KBM-7 (cell line): ENCODE data around the gene GOLGA5.
"Not testable (repeated sequence)": the region's sequence is repeated elsewhere in the genome, so short reads cannot be mapped to it uniquely, and the experiment has no call there.

Experiments used
- DNase-seq: peaks from one replicate; pipeline ENCODE4 v3.0.0-alpha.2; 2015
- in situ Hi-C: fragments of 300-500 bp; cut with MboI; formaldehyde crosslinking; loops from 2 replicates; pipeline ENCODE4 v1.14.3; 2020; ENCODE audit warnings: low sequenced_read_pairs, low pct_unique_long_range_greater_than_20kb, mixed read lengths

The GOLGA5 gene

GRCh38 chr14:92793709-92794546 is at the start of gene GOLGA5:
GOLGA5 (plus strand) TSS chr14:92794305; CDS start chr14:92797438, 3,133 bp downstream.
- in situ Hi-C loops: no loop called here
- peak; percentile 99 for DNase-seq

- in situ Hi-C loops: no loop called here
- DNase-seq: no peak
Measured at GRCh38 chr14:92747701-92748258, 46.3 kb upstream of the GOLGA5 start.

- in situ Hi-C loops: no loop called here
Measured at GRCh38 chr14:92748259-92749016, 45.7 kb upstream of the GOLGA5 start, which contains the start of gene LGMN. LGMN (minus strand) TSS chr14:92748627; CDS start chr14:92732786, 15,841 bp downstream.

GRCh38 chr14:92750222-92750728 is 43.8 kb upstream of the GOLGA5 start:
- in situ Hi-C loops: not testable (repeated sequence)
- peak; percentile 70 for DNase-seq

More at GRCh38 chr14:92748259-92749016, 45.7 kb upstream of the GOLGA5 start, which contains the start of gene LGMN:
- DNase-seq: no peak

GRCh38 chr14:92750994-92751400 is 43.1 kb upstream of the GOLGA5 start:
- DNase-seq: no peak
- in situ Hi-C loops: no loop called here

GRCh38 chr14:92751819-92752218 is 42.3 kb upstream of the GOLGA5 start:
- in situ Hi-C loops: no loop called here
- no peak for DNase-seq

- in situ Hi-C loops: no loop called here
- peak; percentile 82 for DNase-seq
Measured at GRCh38 chr14:92753250-92753649, 40.9 kb upstream of the GOLGA5 start.

- DNase-seq: no peak
- in situ Hi-C loops: no loop called here
Measured at GRCh38 chr14:92754966-92755365, 39.1 kb upstream of the GOLGA5 start.

- DNase-seq: no peak
- in situ Hi-C loops: no loop called here
Measured at GRCh38 chr14:92755495-92755894, 38.6 kb upstream of the GOLGA5 start.

- in situ Hi-C loops: no loop called here
- DNase-seq: no peak
Measured at GRCh38 chr14:92756446-92756845, 37.7 kb upstream of the GOLGA5 start.

GRCh38 chr14:92759300-92759678 is 34.8 kb upstream of the GOLGA5 start:
- in situ Hi-C loops: no loop called here
- peak; percentile 69 for DNase-seq

GRCh38 chr14:92759679-92760523 is 34.2 kb upstream of the GOLGA5 start:
- no peak for DNase-seq
- in situ Hi-C loops: no loop called here

- in situ Hi-C loops: no loop called here
- no peak for DNase-seq
Measured at GRCh38 chr14:92760524-92760805, 33.6 kb upstream of the GOLGA5 start.

GRCh38 chr14:92763666-92764631 is 30.2 kb upstream of the GOLGA5 start:
- DNase-seq, in situ Hi-C loops: not testable (repeated sequence)

- in situ Hi-C loops: not testable (repeated sequence)
- peak; percentile 30 for DNase-seq
Measured at GRCh38 chr14:92768236-92768635, 25.9 kb upstream of the GOLGA5 start.

GRCh38 chr14:92768795-92769194 is 25.3 kb upstream of the GOLGA5 start:
- no peak for DNase-seq
- in situ Hi-C loops: no loop called here

GRCh38 chr14:92770484-92770883 is 23.6 kb upstream of the GOLGA5 start:
- in situ Hi-C loops: no loop called here
- DNase-seq: no peak

- in situ Hi-C loops: no loop called here
- DNase-seq: no peak
Measured at GRCh38 chr14:92774572-92774971, 19.5 kb upstream of the GOLGA5 start.
